ENCODE measurements around the gene GET4. TPM values are rescaled to one million over a fixed set of nuclear protein-coding genes. Genes with fewer than 3 reads are reported as not detected.
A peak's percentile ranks its signal among the peaks of the same experiment; 100 is the strongest.

The GET4 gene
- total and polyA plus RNA-seq, 2 of the 13 experiments (the other 11 are each of a cell fraction or from before 2014, with no cell fraction given) = 28.2 to 35.2 TPM

DNA sequence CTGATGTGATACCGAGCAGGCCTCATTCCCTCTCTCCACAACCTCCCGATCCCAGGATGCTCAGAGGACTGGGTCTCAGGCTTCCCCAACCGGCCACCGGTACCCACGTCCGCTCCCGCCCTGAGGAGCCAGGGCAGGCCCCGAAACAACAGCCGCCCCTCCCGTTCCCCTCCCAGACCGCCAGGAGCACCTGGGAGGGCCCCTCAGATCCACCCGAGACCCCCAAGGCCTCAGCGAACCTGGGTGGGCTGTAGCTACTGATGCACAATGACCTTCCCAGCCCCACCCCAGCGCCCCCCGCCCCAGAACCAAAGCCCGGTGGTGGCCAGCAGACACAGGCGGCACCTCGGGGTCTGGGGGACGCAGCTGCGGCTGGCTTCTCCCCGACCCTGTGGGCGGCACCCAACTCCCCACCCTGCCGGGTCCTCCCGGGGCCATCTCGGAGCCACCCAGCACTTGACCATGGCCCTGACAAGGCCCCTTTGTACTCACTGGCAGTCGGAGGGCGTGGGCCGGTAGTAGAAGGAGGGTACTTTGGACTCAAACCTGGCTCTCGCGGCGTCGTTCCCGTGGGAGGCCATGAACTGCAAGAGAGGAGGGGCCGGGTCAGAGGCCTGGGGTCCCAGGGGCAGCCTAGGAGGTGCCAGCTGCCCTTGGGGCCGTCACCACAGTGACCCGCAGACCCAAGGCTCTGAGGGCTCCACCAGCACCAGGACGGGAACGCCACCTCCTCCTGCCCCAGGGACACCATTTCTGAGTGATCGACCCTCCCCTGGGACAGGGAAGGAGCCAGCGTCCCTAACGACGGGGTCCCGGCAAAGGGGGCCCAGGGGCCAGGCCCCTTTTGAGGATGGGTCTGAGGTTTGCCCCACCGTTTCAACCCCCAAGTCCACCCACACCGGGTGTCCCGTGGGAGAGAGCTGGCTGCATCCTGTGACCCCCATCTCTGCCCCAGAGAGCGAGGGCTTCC lies 50.0 kb downstream of the GET4 start (continued):
- TF ChIP-seq ELF1 (CRISPR knock-in tag; IDR thresholded peaks at IDR 0.05) = 0 out of 2 replicates have a peak, but pooled peaks have one; percentile 19
- no peak for TF ChIP-seq ZNF20 (CRISPR knock-in tag; IDR thresholded peaks at IDR 0.05)
- no peak for TF ChIP-seq MAFK (conservative IDR thresholded peaks at IDR 0.05 in 1 of 2, IDR thresholded peaks at IDR 0.05 in 1 of 2; ENCODE audit: low read length in 2 of 2)
- TF ChIP-seq ZFP36L1 (CRISPR knock-in tag; IDR thresholded peaks at IDR 0.05) = no peak
- TF ChIP-seq, protein P1, sequence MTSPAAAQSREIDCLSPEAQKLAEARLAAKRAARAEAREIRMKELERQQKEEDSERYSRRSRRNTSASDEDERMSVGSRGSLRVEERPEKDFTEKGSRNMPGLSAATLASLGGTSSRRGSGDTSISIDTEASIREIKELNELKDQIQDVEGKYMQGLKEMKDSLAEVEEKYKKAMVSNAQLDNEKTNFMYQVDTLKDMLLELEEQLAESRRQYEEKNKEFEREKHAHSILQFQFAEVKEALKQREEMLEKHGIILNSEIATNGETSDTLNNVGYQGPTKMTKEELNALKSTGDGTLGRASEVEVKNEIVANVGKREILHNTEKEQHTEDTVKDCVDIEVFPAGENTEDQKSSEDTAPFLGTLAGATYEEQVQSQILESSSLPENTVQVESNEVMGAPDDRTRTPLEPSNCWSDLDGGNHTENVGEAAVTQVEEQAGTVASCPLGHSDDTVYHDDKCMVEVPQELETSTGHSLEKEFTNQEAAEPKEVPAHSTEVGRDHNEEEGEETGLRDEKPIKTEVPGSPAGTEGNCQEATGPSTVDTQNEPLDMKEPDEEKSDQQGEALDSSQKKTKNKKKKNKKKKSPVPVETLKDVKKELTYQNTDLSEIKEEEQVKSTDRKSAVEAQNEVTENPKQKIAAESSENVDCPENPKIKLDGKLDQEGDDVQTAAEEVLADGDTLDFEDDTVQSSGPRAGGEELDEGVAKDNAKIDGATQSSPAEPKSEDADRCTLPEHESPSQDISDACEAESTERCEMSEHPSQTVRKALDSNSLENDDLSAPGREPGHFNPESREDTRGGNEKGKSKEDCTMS (CRISPR knock-in tag; conservative IDR thresholded peaks at IDR 0.05) = no peak
- no peak for TF ChIP-seq HMGA1 (CRISPR knock-in tag; conservative IDR thresholded peaks at IDR 0.05)
- peak; percentile 69; the same call in 1 of the 2 replicates for TF ChIP-seq SALL2 (CRISPR knock-in tag; IDR thresholded peaks at IDR 0.05)
- no peak for TF ChIP-seq ZNF280D (CRISPR knock-in tag; IDR thresholded peaks at IDR 0.05)
- TF ChIP-seq MAFG (CRISPR knock-in tag; IDR thresholded peaks at IDR 0.05) = no peak
- TF ChIP-seq TARDBP (CRISPR knock-in tag; IDR thresholded peaks at IDR 0.05) = peak; percentile 89
- TF ChIP-seq MAFF (IDR thresholded peaks at IDR 0.05; ENCODE audit: low read depth, low read length) = no peak
- no peak for TF ChIP-seq ATF7-NPFF (CRISPR knock-in tag; IDR thresholded peaks at IDR 0.05; ENCODE audit: low read depth)
- TF ChIP-seq, protein P2, sequence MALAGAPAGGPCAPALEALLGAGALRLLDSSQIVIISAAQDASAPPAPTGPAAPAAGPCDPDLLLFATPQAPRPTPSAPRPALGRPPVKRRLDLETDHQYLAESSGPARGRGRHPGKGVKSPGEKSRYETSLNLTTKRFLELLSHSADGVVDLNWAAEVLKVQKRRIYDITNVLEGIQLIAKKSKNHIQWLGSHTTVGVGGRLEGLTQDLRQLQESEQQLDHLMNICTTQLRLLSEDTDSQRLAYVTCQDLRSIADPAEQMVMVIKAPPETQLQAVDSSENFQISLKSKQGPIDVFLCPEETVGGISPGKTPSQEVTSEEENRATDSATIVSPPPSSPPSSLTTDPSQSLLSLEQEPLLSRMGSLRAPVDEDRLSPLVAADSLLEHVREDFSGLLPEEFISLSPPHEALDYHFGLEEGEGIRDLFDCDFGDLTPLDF (CRISPR knock-in tag; IDR thresholded peaks at IDR 0.05) = no peak
- TF ChIP-seq SNRNP70 (IDR thresholded peaks at IDR 0.05; ENCODE audit: low read depth, low read length) = no peak
- TF ChIP-seq, protein P3, sequence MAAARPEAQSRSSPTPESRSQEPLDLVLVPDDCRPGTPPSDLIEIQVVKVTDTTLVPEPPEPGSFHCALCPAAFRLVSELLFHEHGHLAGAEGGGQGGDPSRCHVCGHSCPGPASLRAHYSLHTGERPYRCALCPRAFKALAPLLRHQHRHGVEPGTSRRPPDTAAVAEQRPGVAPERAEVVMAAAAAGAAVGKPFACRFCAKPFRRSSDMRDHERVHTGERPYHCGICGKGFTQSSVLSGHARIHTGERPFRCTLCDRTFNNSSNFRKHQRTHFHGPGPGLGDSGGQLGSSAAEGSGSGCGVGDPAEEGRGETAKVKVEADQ (CRISPR knock-in tag; IDR thresholded peaks at IDR 0.05; ENCODE audit: borderline replicate concordance) = no peak
- TF ChIP-seq ZNF770 (CRISPR knock-in tag; IDR thresholded peaks at IDR 0.05) = no peak
- TF ChIP-seq ZNF75D (CRISPR knock-in tag; IDR thresholded peaks at IDR 0.05; ENCODE audit: borderline replicate concordance) = no peak
- no peak for TF ChIP-seq ZIK1 (CRISPR knock-in tag; IDR thresholded peaks at IDR 0.05; ENCODE audit: borderline replicate concordance, low read depth)

All from HepG2 (cell line).